ENCODE results near the gene COMMD2.

DNA sequence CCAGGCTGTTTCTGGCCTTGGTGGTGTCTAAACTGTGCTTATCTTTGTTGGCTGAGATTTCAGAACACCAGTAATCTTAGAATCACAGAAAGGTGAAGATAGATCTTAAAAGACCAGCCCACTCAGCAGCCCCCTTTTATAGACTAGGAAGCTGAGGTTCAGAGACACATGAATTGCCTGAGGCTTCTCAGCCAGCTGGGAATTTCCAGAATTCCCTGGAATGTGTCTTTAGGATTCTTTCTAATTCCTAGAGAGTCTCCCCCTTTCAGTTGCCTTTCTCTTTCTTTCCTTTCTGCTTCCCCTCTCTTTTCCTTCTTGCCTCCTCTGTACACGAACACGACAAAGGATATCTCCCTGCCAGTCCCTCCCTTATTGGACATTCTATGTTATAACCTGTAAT lies 20.6 kb upstream of the COMMD2 start:
- no peak for TF ChIP-seq CTCF (IDR thresholded peaks at IDR 0.05)
- no peak for TF ChIP-seq POLR2A (IDR thresholded peaks at IDR 0.05)

All from prostate gland (tissue), 2 donors.